ENCODE data around the gene ASMT.
"Not testable (repeated sequence)": the region's sequence is repeated elsewhere in the genome, so short reads cannot be mapped to it uniquely, and the experiment has no call there.

The ASMT gene

DNA sequence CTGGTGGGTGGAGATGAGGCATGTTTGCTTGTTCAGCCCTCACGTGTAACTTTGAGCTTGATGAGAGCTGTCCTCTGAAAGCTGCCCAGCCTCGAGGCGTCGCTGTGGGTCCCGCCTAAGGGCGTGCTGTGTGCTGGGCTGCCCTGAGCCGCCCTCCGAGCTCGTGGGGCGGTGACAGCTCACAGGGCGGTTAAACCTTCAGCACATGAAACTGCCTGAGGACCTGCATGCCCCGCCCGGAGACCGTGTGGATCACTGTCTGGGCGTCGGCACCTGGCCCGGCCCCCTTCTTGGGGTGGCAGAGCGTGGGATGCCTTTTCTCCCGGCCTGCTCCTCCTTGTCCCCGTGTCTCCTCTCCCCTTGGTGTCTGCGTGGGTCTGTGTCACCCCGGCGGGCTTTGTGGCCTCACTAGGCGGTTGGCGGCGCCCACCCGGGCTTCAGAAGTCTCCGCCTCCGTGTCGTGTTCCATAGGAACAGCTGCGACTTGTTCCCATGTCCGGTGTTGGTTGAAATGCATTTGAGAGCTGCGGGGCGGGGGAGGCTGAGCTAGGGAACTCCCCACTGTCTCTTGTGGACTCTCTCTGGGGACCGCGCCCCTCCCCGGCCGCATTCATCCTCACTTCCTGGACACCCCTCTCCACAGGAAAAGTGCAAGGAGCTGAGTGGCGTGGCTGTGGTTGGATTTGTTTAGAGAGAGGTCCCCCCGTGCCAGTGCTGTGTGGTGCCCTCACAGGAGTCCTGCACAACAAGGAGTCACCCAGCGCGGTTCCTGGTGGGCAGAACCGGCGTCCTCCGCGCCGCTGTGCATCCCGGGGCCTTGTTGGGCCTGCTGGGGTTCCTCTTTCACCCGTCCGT is 16.6 kb upstream of the ASMT start:
- DNase-seq = no peak

DNA sequence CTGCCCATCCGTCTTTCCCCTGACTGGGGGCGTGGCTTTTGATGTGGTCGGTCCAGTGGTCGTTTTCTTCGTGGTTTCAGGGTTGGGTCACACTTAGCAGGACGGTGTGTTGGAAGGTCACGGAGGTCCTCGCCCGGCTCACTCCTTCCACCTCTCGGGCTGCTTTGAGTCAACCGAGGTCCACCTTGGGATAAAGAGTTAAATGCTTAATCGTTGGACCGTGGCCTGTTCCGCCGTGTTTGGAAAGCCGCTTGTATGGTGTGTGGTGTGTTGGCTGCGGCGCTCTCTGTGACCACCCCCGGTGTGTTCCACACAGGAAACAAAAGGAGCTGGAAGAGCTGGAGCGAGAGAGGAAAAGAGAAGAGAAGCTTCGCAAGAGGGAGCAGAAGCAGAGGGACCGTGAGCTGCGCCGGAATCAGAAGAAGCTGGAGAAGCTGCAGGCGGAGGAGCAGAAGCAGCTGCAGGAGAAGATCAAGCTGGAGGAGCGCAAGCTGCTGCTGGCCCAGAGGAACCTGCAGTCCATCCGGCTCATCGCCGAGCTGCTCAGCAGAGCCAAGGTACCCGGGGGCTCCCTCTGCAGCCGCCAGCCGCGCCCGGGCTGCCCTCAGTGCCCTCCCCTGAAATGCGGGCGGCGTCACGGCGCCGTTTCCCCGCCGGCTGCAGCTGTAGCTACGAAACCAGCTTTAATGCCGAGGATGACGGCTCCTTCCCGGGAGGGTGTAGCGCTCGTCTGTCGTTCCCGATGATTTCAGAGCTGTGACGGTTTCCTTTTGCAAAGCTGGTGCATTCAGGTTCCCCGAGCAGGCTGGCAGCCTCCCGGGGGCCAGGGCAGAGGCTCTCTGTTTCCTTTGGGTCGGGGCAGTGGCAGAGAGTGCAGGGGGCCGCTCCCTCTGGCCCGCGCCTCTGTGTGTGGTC is 15.7 kb upstream of the ASMT start:
- DNase-seq = no peak

DNA sequence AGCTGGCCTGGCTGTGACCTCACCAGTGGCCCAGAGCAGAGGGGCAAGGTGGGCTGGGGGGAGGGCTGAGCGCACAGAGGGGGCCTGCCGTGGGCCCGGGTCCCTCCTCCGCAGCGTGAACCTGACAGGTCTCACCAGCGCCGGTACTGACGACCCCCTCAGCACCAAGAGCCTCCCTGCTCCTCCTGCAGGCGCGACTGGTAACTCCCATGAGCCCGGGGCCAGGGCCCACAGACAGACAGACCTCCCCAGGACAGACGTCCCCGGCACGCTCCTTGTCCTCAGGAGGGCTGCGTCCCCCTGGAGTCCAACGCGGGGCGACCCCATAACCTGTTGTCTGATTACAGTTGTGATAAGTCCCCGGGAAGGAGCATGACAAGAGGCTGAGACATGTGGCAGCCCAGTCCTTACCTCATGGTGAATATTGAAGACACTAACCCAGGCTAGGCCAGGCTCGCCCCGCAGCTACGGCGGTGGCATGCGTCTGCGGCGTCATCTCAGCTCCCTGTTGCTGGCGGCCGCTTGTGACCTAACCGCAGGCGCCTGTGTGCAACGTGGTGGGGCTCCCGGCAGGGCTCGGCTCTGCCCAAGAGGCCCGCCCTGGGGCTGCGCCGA is 15.0 kb upstream of the ASMT start:
- DNase-seq = no peak

DNA sequence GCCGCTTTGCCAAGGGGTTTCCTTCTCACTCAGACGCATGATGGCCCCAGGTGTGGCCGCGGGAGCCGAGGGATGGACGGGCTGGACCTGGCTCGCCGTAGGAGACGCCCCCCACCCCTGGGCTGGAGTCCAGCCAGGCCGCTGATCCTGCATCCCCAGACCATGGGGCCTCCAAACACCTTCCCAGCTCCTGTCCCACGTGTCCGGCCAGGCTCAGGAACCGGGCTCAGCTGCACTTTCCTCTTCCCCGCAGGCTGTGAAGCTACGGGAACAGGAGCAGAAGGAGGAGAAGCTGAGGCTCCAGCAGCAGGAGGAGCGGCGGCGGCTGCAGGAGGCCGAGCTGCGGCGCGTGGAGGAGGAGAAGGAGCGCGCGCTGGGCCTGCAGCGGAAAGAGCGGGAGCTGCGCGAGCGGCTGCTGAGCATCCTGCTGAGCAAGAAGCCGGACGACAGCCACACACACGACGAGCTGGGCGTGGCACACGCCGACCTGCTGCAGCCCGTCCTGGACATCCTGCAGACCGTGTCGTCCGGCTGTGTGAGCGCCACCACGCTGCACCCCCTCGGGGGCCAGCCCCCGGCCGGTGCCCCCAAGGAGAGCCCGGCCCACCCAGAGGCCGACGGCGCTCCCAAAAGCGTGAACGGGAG is 14.3 kb upstream of the ASMT start:
- DNase-seq = no peak

DNA sequence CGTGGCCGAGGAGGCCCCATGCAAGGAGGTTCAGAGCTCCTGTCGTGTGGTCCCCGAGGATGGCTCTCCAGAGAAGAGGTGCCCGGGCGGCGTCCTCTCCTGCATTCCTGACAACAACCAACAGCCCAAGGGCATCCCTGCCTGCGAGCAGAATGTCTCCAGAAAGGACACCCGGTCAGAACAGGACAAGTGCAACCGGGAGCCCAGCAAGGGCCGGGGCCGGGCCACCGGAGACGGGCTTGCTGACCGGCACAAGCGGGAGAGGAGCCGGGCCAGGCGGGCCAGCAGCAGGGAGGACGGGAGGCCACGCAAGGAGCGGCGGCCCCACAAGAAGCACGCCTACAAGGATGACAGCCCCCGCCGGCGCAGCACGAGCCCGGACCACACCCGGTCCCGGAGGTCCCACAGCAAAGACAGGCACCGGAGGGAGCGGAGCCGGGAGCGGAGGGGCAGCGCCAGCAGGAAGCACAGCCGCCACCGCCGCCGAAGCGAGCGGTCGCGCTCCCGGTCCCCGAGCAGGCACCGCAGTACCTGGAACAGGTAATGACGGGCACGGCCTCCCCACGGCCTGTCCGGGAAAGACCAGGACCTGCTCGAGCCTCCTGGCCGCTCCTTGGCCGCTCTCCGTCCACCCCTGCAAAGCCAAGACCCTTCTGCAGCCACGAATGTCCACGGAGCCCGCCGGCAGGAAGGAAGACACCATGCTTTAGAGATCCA is 13.7 kb upstream of the ASMT start:
- no peak for DNase-seq

DNA sequence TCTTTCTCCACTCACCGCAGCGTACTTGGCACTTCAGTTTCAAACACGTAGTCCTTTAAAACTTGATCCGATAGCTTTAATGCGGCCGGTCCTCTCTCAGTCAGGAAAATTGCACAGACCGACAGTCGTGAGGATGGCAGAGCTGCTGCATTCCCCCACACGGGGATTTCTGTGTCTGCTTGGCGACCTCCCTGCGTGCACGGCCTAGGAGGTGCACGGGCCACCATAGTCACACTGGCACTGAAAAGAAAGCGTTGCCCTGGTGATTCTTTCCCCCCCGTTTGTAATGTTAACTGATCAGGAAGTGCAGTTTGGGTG is 13.1 kb upstream of the ASMT start:
- no peak for DNase-seq

DNA sequence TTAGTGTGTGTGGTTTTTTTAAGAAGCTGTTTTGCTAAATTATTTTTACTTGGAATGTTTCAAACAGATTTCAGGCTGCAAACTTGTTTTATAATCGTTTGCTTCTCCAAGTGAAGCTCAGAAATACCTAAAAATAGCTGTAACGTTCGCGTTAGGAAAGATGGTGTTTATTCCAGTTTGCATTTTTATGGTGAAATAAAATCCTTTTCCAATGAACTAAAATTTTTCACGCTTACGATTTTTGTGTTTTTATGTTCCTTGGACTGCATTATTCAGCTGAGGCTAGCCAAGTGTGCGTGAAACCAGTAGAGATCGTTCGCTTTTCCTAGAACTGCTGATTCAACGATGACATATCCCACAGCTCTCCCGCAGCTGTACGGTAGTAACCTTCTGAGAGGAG is 12.6 kb upstream of the ASMT start:
- DNase-seq = no peak

DNA sequence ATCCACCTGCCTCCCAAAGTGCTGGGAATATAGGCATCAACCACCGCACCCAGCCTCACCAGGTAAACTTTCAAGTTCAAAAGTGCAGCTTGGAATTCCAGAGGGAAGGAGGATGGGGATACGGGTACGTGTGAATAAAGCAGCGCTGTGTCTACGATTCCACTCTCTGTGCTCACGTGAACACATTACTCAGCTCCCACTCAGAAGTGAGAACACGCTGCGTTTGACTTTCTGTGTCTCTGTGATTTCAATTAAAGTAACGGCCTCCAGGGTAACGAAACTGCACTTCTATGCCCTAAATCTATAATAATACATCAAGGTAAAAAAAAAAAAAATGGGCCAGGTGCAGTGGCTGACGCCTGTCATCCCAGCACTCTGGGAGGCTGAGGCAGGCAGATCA is 8.4 kb upstream of the ASMT start:
- no peak for DNase-seq

DNA sequence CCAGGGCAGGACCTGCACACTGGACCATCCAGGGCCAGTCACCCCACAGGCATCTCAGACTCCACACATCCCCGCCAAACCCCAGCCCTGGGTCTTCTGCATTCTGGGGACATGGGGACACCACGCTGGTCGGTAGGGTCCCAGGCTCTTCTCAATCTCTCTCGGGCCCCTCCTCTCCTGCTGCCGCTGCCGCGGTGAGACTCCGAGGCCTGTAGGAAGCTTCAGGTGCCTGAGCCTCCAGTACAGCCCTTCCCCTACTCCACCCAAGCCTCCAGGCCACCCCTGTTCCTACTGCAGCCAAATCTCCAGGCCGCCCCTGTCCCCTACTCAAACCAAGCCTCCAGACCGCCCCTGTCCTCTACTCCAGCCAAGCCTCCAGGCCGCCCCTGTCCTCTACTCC is 5.5 kb upstream of the ASMT start:
- DNase-seq = no peak

DNA sequence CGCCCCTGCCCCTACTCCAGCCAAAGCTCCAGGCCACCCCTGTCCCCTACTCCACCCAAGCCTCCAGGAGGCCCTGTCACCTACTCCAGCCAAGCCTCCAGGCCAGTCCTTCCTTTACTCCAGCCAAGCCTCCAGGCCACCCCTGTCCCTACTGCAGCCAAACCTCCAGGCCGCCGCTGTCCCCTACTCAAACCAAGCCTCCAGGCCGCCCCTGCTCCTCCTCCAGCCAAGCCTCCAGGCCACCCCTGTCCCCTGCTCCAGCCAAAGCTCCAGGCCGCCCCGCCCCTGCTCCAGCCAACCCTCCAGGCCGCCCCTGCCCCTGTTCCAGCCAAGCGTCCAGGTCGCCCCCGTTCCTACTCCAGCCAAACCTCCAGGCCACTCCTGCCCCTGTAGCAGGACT is 5.1 kb upstream of the ASMT start:
- DNase-seq = no peak

DNA sequence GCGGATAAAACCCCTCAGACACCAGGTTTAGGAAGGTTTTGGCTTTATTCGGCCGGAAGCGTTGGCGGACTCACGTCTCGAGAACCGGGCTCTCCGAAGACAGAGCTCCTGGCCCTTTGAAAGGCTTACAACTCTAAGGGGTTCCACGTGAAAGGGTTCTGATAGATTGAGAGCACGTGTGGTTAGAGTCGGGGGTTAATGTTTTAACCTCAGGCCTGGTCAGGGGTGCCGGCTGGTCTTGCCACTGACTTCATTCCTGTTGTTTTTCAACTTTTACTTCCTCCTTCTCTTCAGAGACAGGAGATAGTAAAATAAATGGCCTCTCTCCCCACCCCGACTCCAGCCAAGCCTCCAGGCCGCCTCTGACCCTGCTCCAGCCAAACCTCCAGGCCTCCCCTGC is 4.7 kb upstream of the ASMT start:
- DNase-seq = no peak

DNA sequence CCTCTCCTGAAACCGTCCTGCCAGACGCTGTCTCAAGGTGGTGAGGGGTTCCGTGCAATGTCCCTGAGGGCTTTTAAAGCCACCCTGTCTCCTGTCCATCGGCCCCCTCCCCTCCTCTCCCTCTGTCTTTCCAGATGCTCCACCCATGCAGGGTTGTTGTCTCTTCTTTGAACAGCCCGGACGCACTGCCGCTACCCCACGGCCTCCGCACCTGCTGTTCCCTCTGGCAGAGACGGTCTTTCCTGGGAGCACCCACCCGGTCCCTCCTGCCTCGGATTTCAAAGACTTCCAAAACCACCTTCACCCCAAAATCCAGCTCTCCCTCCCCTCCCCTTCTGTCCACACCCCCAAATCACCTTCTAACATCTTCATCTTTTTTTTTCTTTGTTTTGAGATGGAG is 4.1 kb upstream of the ASMT start:
- no peak for DNase-seq

DNA sequence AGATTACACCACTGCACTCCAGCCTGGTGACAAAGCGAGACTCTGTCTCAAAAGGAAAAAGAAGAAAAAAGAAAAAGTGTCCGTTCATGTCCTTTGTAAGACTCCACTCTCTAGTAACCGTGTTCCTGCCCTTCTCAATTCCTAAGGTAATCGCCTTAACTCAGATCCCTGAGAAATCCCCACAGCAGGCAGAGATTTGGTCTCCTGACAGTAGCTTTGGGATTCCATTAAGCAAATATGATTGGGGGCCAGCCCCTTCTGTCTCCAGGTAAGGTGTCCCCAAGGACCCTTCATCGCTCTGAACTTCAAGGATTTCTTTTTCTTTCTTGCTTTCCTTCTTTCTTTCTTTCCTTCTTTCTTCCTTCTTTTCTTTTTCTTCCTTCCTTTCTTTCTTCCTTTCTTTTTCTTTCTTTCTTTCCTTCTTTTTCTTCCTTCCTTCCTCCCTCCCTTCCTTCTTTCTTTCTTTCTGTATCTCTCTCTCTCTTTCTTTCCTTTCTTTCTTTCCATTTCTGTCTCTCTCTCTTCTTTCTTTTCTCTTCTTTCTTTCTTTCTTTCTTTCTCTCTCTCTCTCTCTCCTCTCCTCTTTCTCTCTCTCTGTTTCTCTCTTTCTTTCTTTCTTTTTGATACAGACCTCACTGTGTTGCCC is 2.1 kb upstream of the ASMT start:
- no peak for DNase-seq

DNA sequence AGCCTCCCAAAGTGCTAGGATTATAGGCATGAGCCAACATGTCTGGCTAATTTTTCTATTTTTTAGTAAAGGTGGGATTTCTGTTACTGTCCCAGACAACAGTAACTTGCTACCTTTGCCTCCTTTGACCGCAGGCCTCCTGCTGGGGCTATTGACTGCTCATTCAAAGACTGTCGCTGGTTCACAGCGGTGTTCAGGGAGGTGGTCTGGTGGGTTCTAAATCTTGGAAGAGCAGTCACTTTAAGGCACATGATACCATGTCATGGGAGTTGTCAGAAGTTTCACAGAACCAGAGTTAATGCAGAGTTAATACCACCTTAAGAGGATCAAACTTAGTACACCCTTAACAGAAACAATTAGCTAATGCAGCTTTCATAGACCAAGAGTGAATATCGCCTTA is 3.8 kb downstream of the ASMT start:
- DNase-seq = no peak

DNA sequence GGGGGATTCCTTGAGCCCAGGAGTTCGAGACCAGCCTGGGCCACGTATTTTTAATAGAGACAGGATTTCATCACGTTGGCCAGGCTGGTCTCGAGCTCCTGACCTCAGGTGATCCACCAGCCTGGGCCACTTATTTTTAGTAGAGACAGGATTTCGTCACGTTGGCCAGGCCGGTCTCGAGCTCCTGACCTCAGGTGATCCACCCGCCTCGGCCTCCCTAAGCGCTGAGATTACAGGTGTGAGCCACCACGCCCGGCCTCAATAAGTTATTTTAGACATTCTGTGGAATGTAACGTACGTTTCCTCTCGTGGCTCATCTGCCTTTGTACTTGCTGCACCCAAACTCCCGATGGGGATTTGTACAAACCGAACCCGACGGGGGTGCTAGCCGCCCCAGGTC is 8.8 kb downstream of the ASMT start:
- no peak for DNase-seq

DNA sequence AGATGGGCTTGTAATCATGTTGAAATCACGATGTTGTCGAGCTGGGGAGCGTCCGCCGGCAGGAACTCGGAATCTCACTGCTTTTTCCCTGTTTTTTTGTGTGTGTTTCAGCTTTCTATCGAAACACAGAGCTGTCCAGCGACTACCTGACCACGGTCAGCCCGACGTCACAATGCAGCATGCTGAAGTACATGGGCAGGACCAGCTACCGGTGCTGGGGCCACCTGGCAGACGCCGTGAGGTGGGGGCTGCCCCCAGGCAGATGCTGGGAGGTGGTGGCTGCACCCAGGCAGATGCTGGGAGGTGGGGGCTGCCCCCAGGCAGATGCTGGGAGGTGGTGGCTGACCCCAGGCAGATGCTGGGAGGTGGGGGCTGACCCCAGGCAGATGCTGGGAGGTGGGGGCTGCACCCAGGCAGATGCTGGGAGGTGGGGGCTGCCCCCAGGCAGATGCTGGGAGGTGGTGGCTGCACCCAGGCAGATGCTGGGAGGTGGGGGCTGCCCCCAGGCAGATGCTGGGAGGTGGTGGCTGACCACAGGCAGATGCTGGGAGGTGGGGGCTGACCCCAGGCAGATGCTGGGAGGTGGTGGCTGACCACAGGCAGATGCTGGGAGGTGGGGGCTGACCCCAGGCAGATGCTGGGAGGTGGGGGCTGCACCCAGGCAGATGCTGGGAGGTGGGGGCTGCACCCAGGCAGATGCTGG is 9.4 kb downstream of the ASMT start:
- DNase-seq = not testable (repeated sequence)

DNA sequence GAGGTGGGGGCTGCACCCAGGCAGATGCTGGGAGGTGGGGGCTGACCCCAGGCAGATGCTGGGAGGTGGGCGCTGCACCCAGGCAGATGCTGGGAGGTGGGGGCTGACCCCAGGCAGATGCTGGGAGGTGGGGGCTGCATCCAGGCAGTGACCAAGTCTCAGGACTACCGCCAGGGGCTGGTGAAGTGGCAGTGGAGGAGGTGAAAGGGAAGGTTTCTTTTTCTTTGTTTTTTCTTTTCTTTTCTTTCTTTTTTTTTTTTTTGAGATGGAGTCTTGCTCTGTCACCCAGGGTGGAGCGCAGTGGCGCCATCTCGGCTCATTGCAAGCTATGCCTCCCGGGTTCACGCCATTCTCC is 10.0 kb downstream of the ASMT start:
- not testable (repeated sequence) for DNase-seq

DNA sequence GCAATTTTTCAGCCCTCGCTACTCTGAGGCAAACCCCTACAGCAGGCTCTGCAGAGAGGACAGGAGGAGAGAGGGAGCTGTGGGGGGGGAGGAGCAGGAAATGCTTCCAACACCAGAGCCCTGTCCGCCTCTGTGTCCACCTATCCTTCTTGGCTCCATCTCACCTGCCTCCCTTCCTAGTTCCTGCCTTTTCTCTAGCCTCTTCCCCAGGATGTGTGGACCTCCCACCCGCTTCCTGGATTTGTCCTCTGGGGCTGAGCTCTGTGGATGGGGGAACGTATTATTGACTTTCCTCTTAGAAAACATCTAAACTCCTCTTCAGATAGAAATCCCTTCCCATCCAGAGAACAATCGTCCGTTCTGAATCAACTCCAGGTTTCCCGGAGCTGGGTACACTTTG is 14.4 kb downstream of the ASMT start:
- no peak for DNase-seq

DNA sequence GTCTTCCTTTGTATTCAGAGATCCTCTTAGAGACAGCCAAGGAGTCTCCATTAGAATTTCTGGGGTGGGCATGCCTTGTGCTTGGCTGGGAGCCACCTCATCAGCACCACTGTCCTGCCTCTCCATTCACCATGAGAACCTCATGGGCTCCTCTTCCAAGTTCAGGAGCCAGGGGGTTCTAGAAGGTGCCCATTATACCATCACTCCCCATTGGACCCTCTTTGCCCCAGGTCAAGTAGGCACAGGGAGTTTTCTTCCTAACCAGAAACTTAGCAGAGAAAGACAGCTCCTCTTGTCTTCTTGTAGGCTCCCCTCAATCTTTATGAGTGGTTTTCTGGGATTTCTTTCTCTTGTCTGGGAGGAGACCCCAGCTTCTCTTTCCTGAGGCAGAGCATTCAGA is 31.1 kb downstream of the ASMT start:
- no peak for DNase-seq

DNA sequence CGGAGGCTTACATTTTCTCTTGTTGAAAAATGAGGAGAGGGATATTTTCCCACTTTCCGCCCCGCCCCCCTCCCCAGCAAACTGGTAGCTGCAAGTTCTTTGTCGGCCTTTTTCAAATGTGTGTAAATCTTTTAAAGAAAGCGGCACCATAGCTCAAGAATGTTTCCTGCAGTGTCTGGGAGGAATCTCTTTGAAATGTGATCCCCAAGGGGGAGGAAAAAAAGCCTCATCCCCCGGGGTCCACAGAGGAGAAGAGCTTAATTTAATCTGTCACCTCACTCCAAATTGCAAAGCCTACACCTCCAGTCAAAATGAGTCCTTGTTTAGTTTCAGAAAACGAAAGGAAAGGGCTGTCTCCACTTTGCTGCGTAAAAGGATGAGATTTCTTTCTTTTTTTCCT is 34.8 kb downstream of the ASMT start:
- no peak for DNase-seq

DNA sequence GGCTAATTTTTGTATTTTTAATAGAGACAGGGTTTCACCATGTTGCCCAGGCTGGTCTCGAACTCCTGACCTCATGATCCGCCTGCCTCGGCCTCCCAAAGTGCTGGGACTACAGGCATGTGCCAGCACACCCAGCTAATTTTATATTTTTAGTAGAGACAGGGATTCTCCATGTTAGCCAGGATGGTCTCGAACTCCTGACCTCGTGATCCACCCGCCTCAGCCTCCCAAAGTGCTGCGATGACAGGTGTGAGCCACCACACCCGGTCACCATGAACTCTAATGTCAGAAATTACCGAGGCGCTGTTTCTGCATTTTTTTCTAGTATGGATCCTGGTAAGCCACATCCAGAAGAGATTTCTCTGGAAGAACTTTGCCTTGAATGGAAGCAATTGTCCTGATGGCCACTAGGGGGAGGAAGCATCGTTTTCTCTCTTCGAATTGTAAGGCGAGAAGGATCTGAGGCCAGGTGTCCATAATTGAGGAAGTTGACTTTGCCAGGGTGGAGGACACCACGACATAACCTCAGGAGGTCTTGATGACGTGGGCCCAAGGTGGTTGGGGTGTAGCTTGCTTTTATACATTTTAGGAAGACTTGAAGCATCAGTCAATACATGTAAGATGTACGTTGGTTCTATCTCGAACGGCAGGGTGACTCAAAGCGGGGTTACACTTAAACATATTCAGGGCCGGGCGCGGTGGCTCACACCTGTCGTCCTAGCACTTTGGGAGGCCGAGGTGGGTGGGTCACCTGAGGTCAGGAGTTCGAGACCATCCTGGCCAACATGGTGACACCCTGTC is 37.4 kb downstream of the ASMT start:
- DNase-seq = peak; percentile 64
